H1 (cell line): ENCODE results near the gene RNF151. TPM values are rescaled to one million over a fixed set of nuclear protein-coding genes. Genes with fewer than 3 reads are reported as not detected.

Experiments used
- CTCF ChIA-PET: fragments of 300-600 bp; sonication (Branson Sonifier 250); formaldehyde crosslinking; loops from one replicate; lab custom pipeline; 2021; ENCODE audit not compliant: partially characterized antibody; lab: Charles Lee
- POLR2A ChIA-PET: fragments of 300-600 bp; sonication (Branson Sonifier 250); formaldehyde crosslinking; loops from one replicate; lab custom pipeline; 2021; ENCODE audit warnings: inconsistent platforms; ENCODE audit not compliant: partially characterized antibody; lab: Charles Lee
- DNase-seq, 2 experiments: peaks; one replicate each; pipeline versions ENCODE4 v3.0.0 to v3.0.0-alpha.2; 2010 to 2022; ENCODE audit warnings: low spot score in 2 of 2, low read depth in 1 of 2, mixed read lengths in 1 of 2
- FAIRE-seq: peaks from 2 replicates; lab custom pipeline; 2011; peaks lifted over from hg19 to GRCh38; lab: Jason Lieb, UNC
- H2AFZ ChIP-seq: 2 replicates; pipeline ENCODE4 v1.8.1; 2012; ENCODE audit warnings: low read length, inconsistent platforms
- H2AK5ac ChIP-seq: 2 replicates; pipeline ENCODE4 v1.6.1; 2013; ENCODE audit warnings: low read depth, low read length
- H2BK120ac ChIP-seq: replicated peaks from 2 replicates; pipeline ENCODE3; 2013; ENCODE audit warnings: low read depth, low read length, inconsistent platforms
- H2BK12ac ChIP-seq: 2 replicates; pipeline ENCODE4 v1.6.1; 2013; ENCODE audit warnings: low read depth, low read length
- H2BK15ac ChIP-seq: 2 replicates; pipeline ENCODE4 v1.6.1; 2013; ENCODE audit warnings: low read length
- H2BK20ac ChIP-seq: 2 replicates; pipeline ENCODE4 v1.6.1; 2013; ENCODE audit warnings: low read length
- H2BK5ac ChIP-seq: 2 replicates; pipeline ENCODE4 v1.6.1; 2013; ENCODE audit warnings: low read depth, low read length
- H3K14ac ChIP-seq: 2 replicates; pipeline ENCODE4 v1.6.1; 2013; ENCODE audit warnings: inconsistent platforms; ENCODE audit not compliant: insufficient read length
- H3K18ac ChIP-seq: 2 replicates; pipeline ENCODE4 v1.6.1; 2013; ENCODE audit warnings: low read length; ENCODE audit errors: extremely low read depth
- H3K23ac ChIP-seq: 2 replicates; pipeline ENCODE4 v1.6.1; 2013; ENCODE audit warnings: inconsistent platforms; ENCODE audit not compliant: insufficient read length
- H3K23me2 ChIP-seq: 2 replicates; pipeline ENCODE4 v1.6.1; 2013; ENCODE audit warnings: low read depth, low read length
- H3K27ac ChIP-seq: 2 replicates; pipeline ENCODE4 v1.6.1; 2011; ENCODE audit warnings: low read depth, low read length, inconsistent platforms
- H3K27me3 ChIP-seq, 4 experiments: replicated peaks in 1 of 4; 1 replicate in 1 of 4; 2 replicates in 3 of 4; pipeline versions ENCODE4 v1.6.1 to v1.8.1; 2011 to 2013; ENCODE audit warnings: low read length in 3 of 4, mild to moderate bottlenecking in 3 of 4, inconsistent platforms in 2 of 4, mixed read lengths in 2 of 4, moderate library complexity in 1 of 4; ENCODE audit not compliant: control insufficient read depth in 3 of 4, insufficient read depth in 3 of 4; ENCODE audit errors: extremely low read depth in 1 of 4
- H3K36me3 ChIP-seq, 4 experiments: 2 replicates each; pipeline versions ENCODE4 v1.6.1 to v1.8.1; 2011 to 2013; ENCODE audit warnings: mild to moderate bottlenecking in 4 of 4, low read length in 3 of 4, moderate library complexity in 2 of 4, control low read depth in 1 of 4, inconsistent platforms in 1 of 4; ENCODE audit not compliant: insufficient read depth in 4 of 4, control insufficient read depth in 2 of 4
- H3K4ac ChIP-seq: replicated peaks from 2 replicates; pipeline ENCODE3; 2013; ENCODE audit warnings: low read length, low read depth, mixed read lengths, inconsistent platforms; ENCODE audit not compliant: insufficient read length
- H3K4me1 ChIP-seq, 4 experiments: replicated peaks in 1 of 4; 1 replicate in 1 of 4; 2 replicates in 3 of 4; pipeline versions ENCODE4 v1.6.1 to v1.8.1; 2011 to 2013; ENCODE audit warnings: low read length in 3 of 4, inconsistent platforms in 2 of 4, mixed read lengths in 1 of 4; ENCODE audit not compliant: insufficient read depth in 4 of 4, control insufficient read depth in 3 of 4
- H3K4me2 ChIP-seq, 2 experiments: 2 replicates each; pipeline versions ENCODE4 v1.6.1 to v1.8.1; 2011 to 2013; ENCODE audit warnings: low read depth in 2 of 2, low read length in 2 of 2, control low read depth in 1 of 2, inconsistent platforms in 1 of 2, mild to moderate bottlenecking in 1 of 2; ENCODE audit not compliant: insufficient read depth in 1 of 2
- H3K4me3 ChIP-seq, 4 experiments: fragments of 200-600, 300-600 bp in 1 of 4; sonication (generic), shearing (Covaris generic), sonication (Bioruptor Twin) in 1 of 4; 2 replicates each; pipeline versions ENCODE4 v1.5.1 to v1.8.1; 2011 to 2016; ENCODE audit warnings: low read length in 4 of 4, low read depth in 3 of 4, control low read depth in 2 of 4, inconsistent platforms in 2 of 4, mild to moderate bottlenecking in 2 of 4, mixed read lengths in 1 of 4, moderate library complexity in 1 of 4; ENCODE audit not compliant: insufficient read depth in 2 of 4; ENCODE audit errors: extremely low read depth in 1 of 4
- H3K56ac ChIP-seq: replicated peaks from 2 replicates; pipeline ENCODE3; 2013; ENCODE audit warnings: low read depth, mild to moderate bottlenecking, mixed read lengths, low read length, inconsistent platforms; ENCODE audit not compliant: insufficient read length
- H3K79me1 ChIP-seq: 2 replicates; pipeline ENCODE4 v1.6.1; 2013; ENCODE audit warnings: low read depth, low read length, control low read depth
- H3K79me2 ChIP-seq, 2 experiments: 2 replicates each; pipeline versions ENCODE4 v1.6.1 to v1.8.1; 2012 to 2013; ENCODE audit warnings: low read length in 2 of 2, mild to moderate bottlenecking in 2 of 2, inconsistent platforms in 1 of 2; ENCODE audit not compliant: insufficient read depth in 2 of 2, control insufficient read depth in 1 of 2
- H3K9ac ChIP-seq, 4 experiments: replicated peaks in 1 of 4; 1 replicate in 1 of 4; 2 replicates in 3 of 4; pipeline versions ENCODE4 v1.6.1 to v1.8.1; 2011 to 2013; ENCODE audit warnings: low read depth in 3 of 4, low read length in 3 of 4, control low read depth in 2 of 4, mild to moderate bottlenecking in 2 of 4, moderate library complexity in 2 of 4, inconsistent platforms in 1 of 4; ENCODE audit errors: extremely low read depth in 1 of 4
- H3K9me3 ChIP-seq, 2 experiments: 2 replicates each; pipeline versions ENCODE4 v1.6.1 to v1.8.1; 2012 to 2013; ENCODE audit warnings: mild to moderate bottlenecking in 2 of 2, moderate library complexity in 2 of 2, control low read depth in 1 of 2, inconsistent platforms in 1 of 2, low read depth in 1 of 2, low read length in 1 of 2, mixed read lengths in 1 of 2; ENCODE audit not compliant: insufficient read depth in 2 of 2
- H4K20me1 ChIP-seq, 2 experiments: replicated peaks in 1 of 2; 2 replicates each; pipeline versions ENCODE3 to v1.8.1; 2011 to 2013; ENCODE audit warnings: inconsistent platforms in 2 of 2, low read length in 2 of 2, mild to moderate bottlenecking in 1 of 2; ENCODE audit not compliant: insufficient read depth in 2 of 2, control insufficient read depth in 1 of 2
- H4K5ac ChIP-seq: 2 replicates; pipeline ENCODE4 v1.6.1; 2013; ENCODE audit warnings: low read length, low read depth, mixed read lengths, inconsistent platforms; ENCODE audit not compliant: insufficient read length
- H4K8ac ChIP-seq: 2 replicates; pipeline ENCODE4 v1.8.0; 2013; ENCODE audit warnings: mild to moderate bottlenecking, moderate library complexity, low read length, inconsistent platforms; ENCODE audit not compliant: insufficient read depth; ENCODE audit errors: extremely low read depth
- H4K91ac ChIP-seq: replicated peaks from 2 replicates; pipeline ENCODE3; 2013; ENCODE audit warnings: low read length, mixed read lengths, inconsistent platforms; ENCODE audit not compliant: insufficient read length
- ASH2L ChIP-seq: fragments of 200-600, 300-600 bp; sonication (generic); IDR thresholded peaks from one replicate; pipeline ENCODE4 v1.7.1; 2017; ENCODE audit warnings: low read length
- EGR1 ChIP-seq: IDR thresholded peaks from 2 replicates; pipeline ENCODE4 v1.6.1; 2011; ENCODE audit warnings: low read depth, low read length, borderline replicate concordance
- FOSL1 ChIP-seq: IDR thresholded peaks from 2 replicates; pipeline ENCODE4 v1.6.1; 2011; ENCODE audit warnings: mild to moderate bottlenecking, low read depth, low read length, moderate library complexity; ENCODE audit not compliant: insufficient read depth
- MAFK ChIP-seq: IDR thresholded peaks from 2 replicates; pipeline ENCODE4 v1.6.1; 2012; ENCODE audit warnings: low read depth, mild to moderate bottlenecking, improper control_type of control experiment, low read length
- POLR2A ChIP-seq, 2 experiments: IDR thresholded peaks; 1 replicate in 1 of 2; 2 replicates in 1 of 2; pipeline ENCODE4 v1.6.1; 2011; ENCODE audit warnings: low read depth in 2 of 2, low read length in 2 of 2, mild to moderate bottlenecking in 2 of 2; ENCODE audit errors: control extremely low read depth in 1 of 2
- POLR2AphosphoS5 ChIP-seq: IDR thresholded peaks from 2 replicates; pipeline ENCODE4 v1.6.1; 2011; ENCODE audit warnings: low read depth, low read length
- RBBP5 ChIP-seq: IDR thresholded peaks from 2 replicates; pipeline ENCODE4 v1.7.1; 2012; ENCODE audit warnings: low read depth, mild to moderate bottlenecking, inconsistent platforms, low read length, moderate library complexity, borderline replicate concordance
- RXRA ChIP-seq: IDR thresholded peaks from 2 replicates; pipeline ENCODE4 v1.6.1; 2011; ENCODE audit warnings: low read depth, mild to moderate bottlenecking, low read length, moderate library complexity; ENCODE audit not compliant: insufficient read depth
- TAF1 ChIP-seq: IDR thresholded peaks from 2 replicates; pipeline ENCODE4 v1.6.1; 2011; ENCODE audit warnings: mild to moderate bottlenecking, low read depth, low read length
- ZNF274 ChIP-seq: IDR thresholded peaks from 2 replicates; pipeline ENCODE4 v1.7.0; 2012; ENCODE audit warnings: low read length, borderline replicate concordance; ENCODE audit errors: extremely low read depth
- WGBS, 2 experiments: shearing (Covaris generic) in 1 of 2; methylation state at CpG; one replicate each; pipeline versions ENCODE4 v1.1.6 to v1.1.7; 2013 to 2015; ENCODE audit warnings: low lambda C conversion rate in 2 of 2, mixed read lengths in 2 of 2, inconsistent platforms in 1 of 2, low coverage in 1 of 2, missing lambda C conversion rate in 1 of 2; ENCODE audit not compliant: insufficient replicate concordance in 2 of 2, insufficient coverage in 1 of 2, insufficient read length in 1 of 2; ENCODE audit errors: extremely low coverage in 1 of 2, missing lambda C conversion rate in 1 of 2; 5-methylcytosine and 5-hydroxymethylcytosine counted together
- polyA plus RNA-seq, 7 experiments: library from polyadenylated mRNA; depleted of rRNA in 3 of 7; stranded (reverse) in 5 of 7; unstranded in 2 of 7; fragments of >200 nt in 5 of 7; fragments of 200-250 nt in 2 of 7; gene quantifications; 1 replicate in 5 of 7; 2 replicates in 1 of 7; 4 replicates in 1 of 7; pipeline versions ENCODE4 v1.2.1 to v1.2.3, GENCODE V29; 2011 to 2013; ENCODE audit warnings: missing spikeins in 2 of 7, mixed read lengths in 2 of 7
- total RNA-seq: library from RNA; stranded (reverse); fragmentation: NEBNext Ultra II Directional; extraction: Animal tissue kit (Norgen Biotek cat#: 25700); gene quantifications from 2 replicates; pipeline ENCODE4 v1.2.1, GENCODE V29; 2021
- TF ChIP-seq, protein P1 (sequence below): IDR thresholded peaks from 2 replicates; pipeline ENCODE4 v1.6.1; 2011; ENCODE audit warnings: low read length, improper control_type of control experiment

The RNF151 gene
- total and polyA plus RNA-seq, 2 of the 8 experiments (the other 6 are each of a cell fraction or from before 2014, with no cell fraction given), result not detected

DNA sequence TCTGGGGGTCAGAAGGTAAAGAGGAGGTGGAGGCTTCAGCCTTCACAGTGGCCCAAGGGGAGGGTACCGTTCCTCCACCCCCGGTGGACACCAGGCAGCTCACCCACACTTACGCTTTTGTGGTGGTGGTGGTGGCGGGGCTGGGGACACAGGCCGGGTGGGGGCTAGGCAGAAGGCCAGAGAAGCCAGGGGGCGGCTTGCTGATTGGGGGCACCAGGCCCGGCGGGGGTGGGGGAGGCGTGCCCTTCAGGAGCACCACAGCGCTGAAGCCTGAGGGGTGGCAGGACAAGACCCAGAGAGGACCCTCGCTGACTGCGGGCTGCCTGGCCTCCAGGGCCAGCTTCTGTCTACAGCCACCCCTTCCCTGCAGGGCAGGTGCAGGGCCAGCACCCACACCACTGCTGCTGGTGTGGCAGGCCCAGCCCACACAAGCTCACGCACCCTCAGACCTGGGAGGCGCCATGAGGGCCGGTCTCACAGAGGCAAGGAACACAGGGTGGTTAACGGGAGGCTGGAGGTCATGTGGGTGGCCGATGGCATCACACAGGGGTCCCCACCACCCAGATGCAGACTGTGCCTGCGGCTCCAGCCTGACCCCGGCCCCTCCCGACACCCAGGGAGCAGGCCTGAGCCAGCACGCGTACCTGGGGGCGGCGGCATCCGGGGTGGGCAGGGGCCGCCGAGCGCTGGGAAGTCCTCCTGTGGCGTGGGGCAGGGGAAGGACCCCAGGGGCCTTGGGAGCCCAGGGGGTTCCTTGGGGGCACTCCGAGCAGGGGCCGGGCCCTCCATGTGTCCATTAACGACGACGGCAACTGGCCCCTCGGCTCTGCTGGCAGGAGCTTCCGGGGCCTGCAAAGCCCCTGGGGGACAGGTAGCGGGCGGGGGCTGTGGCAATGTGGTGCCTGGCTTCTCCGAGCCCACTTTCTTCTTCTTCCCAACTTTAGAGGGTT is 32.5 kb downstream of the RNF151 start:
- H3K4me1 ChIP-seq, result peaks cover 0 to 4% (median 1%) of the 10 kb centered on the region in 4 experiments; a peak in 5 of 7 replicates
- no peak overlapping the region for H2BK20ac ChIP-seq
- FAIRE-seq, result no peak
- no peaks in the 10 kb centered on the region for H3K23me2 ChIP-seq
- H3K4me2 ChIP-seq, result no peak overlapping the region
- H2BK15ac ChIP-seq, result no peak overlapping the region
- no peak overlapping the region for H3K56ac ChIP-seq
- H3K36me3 ChIP-seq, result peaks cover 24 to 52% (median 42%) of the 10 kb centered on the region in 4 experiments
- CTCF ChIA-PET, result interaction anchor here (1.1 to 2.8 kb wide), 3 partner anchors 14 to 141 kb away, joined by 3 to 8 read pairs (median 6); no protein-coding TSS in a partner anchor
- no peak overlapping the region for H2AK5ac ChIP-seq
- no peak overlapping the region for H3K4ac ChIP-seq
- H2BK120ac ChIP-seq, result no peak overlapping the region
- H3K27me3 ChIP-seq, result no peaks in the 10 kb centered on the region
- no peaks in the 10 kb centered on the region for H3K9me3 ChIP-seq
- peaks cover 0 to 8% of the 10 kb centered on the region in 2 experiments; a peak in 1 of 4 replicates for H3K79me2 ChIP-seq
- no peaks in the 10 kb centered on the region for H3K79me1 ChIP-seq
- POLR2A ChIA-PET, result interaction anchor here (2.1 to 28.2 kb wide), 4 partner anchors 20 to 156 kb away, joined by 5 to 736 read pairs (median 8); partner anchors contain the start of genes NDUFB10, RNF151, RPS2 and TBL3
- no peak overlapping the region for H3K27ac ChIP-seq
- H2BK12ac ChIP-seq, result no peak overlapping the region
- H3K23ac ChIP-seq, result no peak overlapping the region
- DNase-seq, result no peak
- H3K4me3 ChIP-seq, result no peak overlapping the region
- H3K9ac ChIP-seq, result no peak overlapping the region
- no peak overlapping the region for H4K8ac ChIP-seq
- H4K91ac ChIP-seq, result no peak overlapping the region
- peaks cover 12 to 32% of the 10 kb centered on the region in 2 experiments for H4K20me1 ChIP-seq
- no peak overlapping the region for H4K5ac ChIP-seq
- no peak overlapping the region for H2AFZ ChIP-seq
- H2BK5ac ChIP-seq, result no peak overlapping the region; the same call in 1 of the 2 replicates
- H3K18ac ChIP-seq, result no peak overlapping the region
- WGBS, 2 experiments, result 94% methylated on average over 22 of the region's 39 CpGs; no CpG with 5 or more reads in 1 of the 2 experiments
- no peak overlapping the region for H3K14ac ChIP-seq
- TF ChIP-seq RXRA (no peak), ZNF274 (no peak), POLR2A (IDR thresholded peaks at IDR 0.05; ENCODE audit: control extremely low read depth in 1 of 2, low read depth in 2 of 2, low read length in 2 of 2) (no peak), POLR2AphosphoS5 (no peak), EGR1 (no peak), MAFK (no peak), RBBP5 (no peak), FOSL1 (no peak), TAF1 (no peak), ASH2L (no peak)
- TF ChIP-seq, protein P1, sequence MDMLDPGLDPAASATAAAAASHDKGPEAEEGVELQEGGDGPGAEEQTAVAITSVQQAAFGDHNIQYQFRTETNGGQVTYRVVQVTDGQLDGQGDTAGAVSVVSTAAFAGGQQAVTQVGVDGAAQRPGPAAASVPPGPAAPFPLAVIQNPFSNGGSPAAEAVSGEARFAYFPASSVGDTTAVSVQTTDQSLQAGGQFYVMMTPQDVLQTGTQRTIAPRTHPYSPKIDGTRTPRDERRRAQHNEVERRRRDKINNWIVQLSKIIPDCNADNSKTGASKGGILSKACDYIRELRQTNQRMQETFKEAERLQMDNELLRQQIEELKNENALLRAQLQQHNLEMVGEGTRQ, result no peak
